Panc1 (cell line): ENCODE results near the gene FAM53B. TPM values are rescaled to one million over a fixed set of nuclear protein-coding genes. Genes with fewer than 3 reads are reported as not detected.

Experiments
- ATAC-seq: fragments of 200-7000 bp; cut with Tn5 transposase; 2 replicates; pipeline ENCODE4 v1.9.1; 2020; ENCODE audit warnings: mild to moderate bottlenecking, moderate library complexity
- BruUV-seq: library from RNA; stranded (reverse); fragments of 400-500 nt; replicated peaks from 2 replicates; lab custom pipeline; 2021; lab: Mats Ljungman, UMichigan
- CTCF ChIA-PET: fragments of 300-600 bp; sonication (Branson Sonifier 250); formaldehyde crosslinking; loops from one replicate; lab custom pipeline; 2022; ENCODE audit warnings: antibody characterized with exemption; lab: Charles Lee
- POLR2A ChIA-PET: fragments of 300-600 bp; sonication (Branson Sonifier 250); formaldehyde crosslinking; loops from one replicate; lab custom pipeline; 2022; ENCODE audit warnings: antibody characterized with exemption; lab: Charles Lee
- DNase-seq: peaks from one replicate; pipeline ENCODE4 v3.0.0-alpha.2; 2010; ENCODE audit warnings: low read depth, low spot score
- H3K27ac ChIP-seq: 2 replicates; pipeline ENCODE4 v1.5.1; 2011; ENCODE audit warnings: mild to moderate bottlenecking, low read length, inconsistent platforms
- H3K27me3 ChIP-seq: fragments of 200-500 bp; sonication (Bioruptor generic); 2 replicates; pipeline ENCODE4 v1.6.0; 2014; ENCODE audit warnings: low read length, inconsistent platforms; ENCODE audit not compliant: control insufficient read depth, insufficient read depth
- H3K36me3 ChIP-seq: fragments of 200-500 bp; sonication (Bioruptor generic); 2 replicates; pipeline ENCODE4 v1.5.1; 2014; ENCODE audit warnings: inconsistent platforms, mild to moderate bottlenecking, low read length, moderate library complexity; ENCODE audit not compliant: control insufficient read depth, insufficient read depth
- H3K4me1 ChIP-seq: 2 replicates; pipeline ENCODE4 v1.5.1; 2011; ENCODE audit warnings: inconsistent platforms, mild to moderate bottlenecking, low read length, moderate library complexity; ENCODE audit not compliant: control insufficient read depth, insufficient read depth
- H3K4me3 ChIP-seq, 2 experiments: 2 replicates each; pipeline ENCODE4 v1.5.1; 2011 to 2012; ENCODE audit warnings: low read depth in 2 of 2, low read length in 2 of 2, mild to moderate bottlenecking in 2 of 2, inconsistent platforms in 1 of 2, moderate library complexity in 1 of 2
- H3K9me3 ChIP-seq: fragments of 200-500 bp; sonication (Bioruptor generic); 2 replicates; pipeline ENCODE4 v1.5.1; 2014; ENCODE audit warnings: low read depth, mild to moderate bottlenecking, inconsistent platforms, low read length, moderate library complexity; ENCODE audit not compliant: control insufficient read depth, insufficient read depth
- CTCF ChIP-seq: fragments of 450-650 bp; IDR thresholded peaks from 2 replicates; pipeline ENCODE4 v1.5.1; 2017; ENCODE audit warnings: mild to moderate bottlenecking
- POLR2AphosphoS5 ChIP-seq: IDR thresholded peaks from 2 replicates; pipeline ENCODE4 v1.6.1; 2012; ENCODE audit warnings: mild to moderate bottlenecking, low read depth, low read length, moderate library complexity
- REST ChIP-seq, 2 experiments: IDR thresholded peaks; 2 replicates each; pipeline ENCODE4 v1.6.1; 2011 to 2012; ENCODE audit warnings: low read depth in 2 of 2, control low read depth in 1 of 2, low read length in 1 of 2, mild to moderate bottlenecking in 1 of 2, moderate library complexity in 1 of 2; ENCODE audit not compliant: insufficient read depth in 1 of 2
- SIN3A ChIP-seq: IDR thresholded peaks from 2 replicates; pipeline ENCODE4 v1.6.1; 2012; ENCODE audit warnings: low read depth, mild to moderate bottlenecking, low read length, moderate library complexity, borderline replicate concordance; ENCODE audit not compliant: insufficient read depth
- TCF7L2 ChIP-seq: IDR thresholded peaks from 2 replicates; pipeline ENCODE4 v1.6.1; 2011; ENCODE audit warnings: mild to moderate bottlenecking, low read depth, low read length, inconsistent platforms
- in situ Hi-C: cut with HindIII; loops from 2 replicates; pipeline ENCODE4 v1.10.0; 2016; ENCODE audit warnings: low sequenced_read_pairs, low pct_unique_long_range_greater_than_20kb
- intact Hi-C: fragments of 100-400 bp; cut with micrococcal nuclease; formaldehyde crosslinking; loops from one replicate; pipeline ENCODE4 v1.10.0; 2022; ENCODE audit not compliant: unreplicated experiment
- total RNA-seq: library from RNA; stranded (reverse); gene quantifications from one replicate; pipeline ENCODE4 v1.2.1, GENCODE V29; 2021; ENCODE audit not compliant: unreplicated experiment

FAM53B gene
- total RNA-seq, 1 experiment from 2014 or later, result 42.5 TPM

DNA sequence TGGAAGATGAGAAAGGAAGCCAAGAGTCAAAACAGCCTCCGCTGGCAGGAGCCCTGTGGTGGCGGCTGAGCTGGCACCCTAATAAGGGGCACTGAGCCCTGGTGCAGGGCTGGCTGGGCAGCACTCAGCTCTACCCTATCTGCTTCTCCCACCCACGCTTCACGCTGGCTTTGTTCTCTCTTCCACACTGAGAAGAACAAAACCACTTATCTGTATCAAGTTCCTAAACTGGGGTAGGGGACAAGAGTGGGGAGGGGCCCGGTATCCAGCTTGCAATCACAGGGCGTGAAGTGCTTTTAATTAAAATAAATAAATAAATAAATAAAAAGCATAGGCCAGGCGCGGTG, 52.1 kb downstream of the FAM53B start:
- Histone ChIP-seq H3K27ac (no peak overlapping the region), H3K27me3 (no peaks in the 10 kb centered on the region), H3K4me3 (no peak overlapping the region), H3K4me1 (no peaks in the 10 kb centered on the region), H3K36me3 (no peaks in the 10 kb centered on the region; the same call in 1 of the 2 replicates), H3K9me3 (no peaks in the 10 kb centered on the region)
- ATAC-seq (no peak), DNase-seq (no peak)
- ChIA-PET CTCF (no interaction called here), POLR2A (no interaction called here)
- TF ChIP-seq REST (IDR thresholded peaks at IDR 0.05; ENCODE audit: insufficient read depth in 1 of 2, low read depth in 2 of 2, low read length in 1 of 2) (no peak), SIN3A (no peak), CTCF (no peak), TCF7L2 (no peak), POLR2AphosphoS5 (no peak)
- intact Hi-C loops (no loop called here), in situ Hi-C loops (no loop called here)
- BruUV-seq, result no TSS peak

- in situ Hi-C loops (no loop called here), intact Hi-C loops (no loop called here)
- Histone ChIP-seq H3K4me3 (no peak overlapping the region), H3K4me1 (no peaks in the 10 kb centered on the region), H3K27me3 (no peaks in the 10 kb centered on the region), H3K36me3 (no peaks in the 10 kb centered on the region), H3K9me3 (no peaks in the 10 kb centered on the region), H3K27ac (no peak overlapping the region)
- CTCF ChIA-PET, result no interaction called here
- POLR2A ChIA-PET, result no interaction called here
- no TSS peak for BruUV-seq
- TF ChIP-seq CTCF (no peak), SIN3A (no peak), POLR2AphosphoS5 (no peak), TCF7L2 (no peak), REST (IDR thresholded peaks at IDR 0.05; ENCODE audit: insufficient read depth in 1 of 2, low read depth in 2 of 2, low read length in 1 of 2) (no peak)
- no peak for ATAC-seq
- DNase-seq, result no peak
Observed at GRCh38 chr10:124691421-124692099, 52.6 kb downstream of the FAM53B start.
